NCI-H128 (cell line): ENCODE data around the gene EFNB2.

Source experiments
- DNase-seq: peaks from one replicate; lab custom pipeline; 2025; ENCODE audit not compliant: unreplicated experiment; lab: John Stamatoyannopoulos, UW

Gene EFNB2

GRCh38 chr13:106526738-106527444, 8.6 kb downstream of the EFNB2 start:
- DNase-seq, result no peak

- DNase-seq, result no peak
These were observed 9.6 kb downstream of the EFNB2 start for GRCh38 chr13:106525865-106526264.

GRCh38 chr13:106524108-106524507, 11.4 kb downstream of the EFNB2 start:
- no peak for DNase-seq

GRCh38 chr13:106523576-106523975, 11.9 kb downstream of the EFNB2 start:
- DNase-seq, result no peak

GRCh38 chr13:106522898-106523525, 12.4 kb downstream of the EFNB2 start:
- DNase-seq, result no peak

- no peak for DNase-seq
These were observed 13.3 kb downstream of the EFNB2 start for GRCh38 chr13:106522112-106522705.

- no peak for DNase-seq
These were observed 14.2 kb downstream of the EFNB2 start for GRCh38 chr13:106521095-106521799.

GRCh38 chr13:106520251-106521054, 15.0 kb downstream of the EFNB2 start:
- DNase-seq, result no peak

- DNase-seq, result no peak
These were observed 16.9 kb downstream of the EFNB2 start for GRCh38 chr13:106518512-106518911.

GRCh38 chr13:106517109-106517847, 18.2 kb downstream of the EFNB2 start:
- DNase-seq, result no peak

GRCh38 chr13:106515635-106516254, 19.7 kb downstream of the EFNB2 start:
- DNase-seq, result no peak

- no peak for DNase-seq
These were observed 20.4 kb downstream of the EFNB2 start for GRCh38 chr13:106514928-106515634.

- DNase-seq, result no peak
These were observed 22.2 kb downstream of the EFNB2 start for GRCh38 chr13:106513025-106513983.

GRCh38 chr13:106507560-106508274, 27.7 kb downstream of the EFNB2 start:
- DNase-seq, result no peak

GRCh38 chr13:106506286-106506685, 29.2 kb downstream of the EFNB2 start:
- DNase-seq, result no peak

- DNase-seq, result no peak
These were observed 29.7 kb downstream of the EFNB2 start for GRCh38 chr13:106505732-106506131.

- no peak for DNase-seq
These were observed 30.2 kb downstream of the EFNB2 start for GRCh38 chr13:106505295-106505694.
